CD4-positive, CD25-positive, alpha-beta regulatory T cell (primary cell): ENCODE data around the gene MTIF2. TPM values are rescaled to one million over a fixed set of nuclear protein-coding genes. Genes with fewer than 3 reads are reported as not detected.
A peak's percentile ranks its signal among the peaks of the same experiment; 100 is the strongest.
"Not testable (repeated sequence)": the region's sequence is repeated elsewhere in the genome, so short reads cannot be mapped to it uniquely, and the experiment has no call there.

Experiments
- ATAC-seq, 2 donors: fragments of 150-1000 bp; cut with Tn5 transposase; one replicate each; pipeline ENCODE4 v1.10.0; 2021; ENCODE audit warnings: low read depth in 2 of 2, moderate number of reproducible peaks in 2 of 2, moderate library complexity in 1 of 2
- DNase-seq, 3 donors: peaks; one replicate each; pipeline versions ENCODE4 v3.0.0 to v3.0.0-alpha.2; 2012 to 2022; ENCODE audit warnings: mixed read lengths in 1 of 3
- H3K27ac ChIP-seq: one replicate; pipeline ENCODE4 v1.7.0; 2013; ENCODE audit warnings: mild to moderate bottlenecking, low read length; ENCODE audit not compliant: insufficient read depth, poor library complexity, severe bottlenecking
- H3K27me3 ChIP-seq: one replicate; pipeline ENCODE4 v1.7.0; 2013; ENCODE audit warnings: low read length; ENCODE audit not compliant: control insufficient read depth, insufficient read depth
- H3K36me3 ChIP-seq: one replicate; pipeline ENCODE4 v1.7.0; 2013; ENCODE audit warnings: mild to moderate bottlenecking, low read length, moderate library complexity; ENCODE audit not compliant: control insufficient read depth, insufficient read depth
- H3K4me1 ChIP-seq: 2 replicates; pipeline ENCODE4 v1.7.0; 2013; ENCODE audit warnings: mild to moderate bottlenecking, low read length; ENCODE audit not compliant: insufficient read depth, control insufficient read depth, poor library complexity, severe bottlenecking
- H3K4me3 ChIP-seq: one replicate; pipeline ENCODE4 v1.7.0; 2013; ENCODE audit warnings: low read depth, mild to moderate bottlenecking, low read length, moderate library complexity
- H3K9me3 ChIP-seq, 2 experiments: 1 replicate in 1 of 2; 2 replicates in 1 of 2; pipeline ENCODE4 v1.7.0; 2013; ENCODE audit warnings: low read length in 2 of 2, mild to moderate bottlenecking in 1 of 2, moderate library complexity in 1 of 2; ENCODE audit not compliant: control insufficient read depth in 2 of 2
- H3K27ac Mint-ChIP-seq, 3 donors: one replicate each; pipeline ENCODE4 v1.8.0; 2020 to 2022; ENCODE audit warnings: mild to moderate bottlenecking in 3 of 3, mixed read lengths in 3 of 3, moderate library complexity in 2 of 3
- H3K27me3 Mint-ChIP-seq: one replicate; pipeline ENCODE4 v1.8.0; 2022; ENCODE audit warnings: mild to moderate bottlenecking, mixed read lengths
- H3K36me3 Mint-ChIP-seq: one replicate; pipeline ENCODE4 v1.8.0; 2020; ENCODE audit warnings: mixed read lengths
- H3K4me1 Mint-ChIP-seq, 4 donors: one replicate each; pipeline ENCODE4 v1.8.0; 2020 to 2022; ENCODE audit warnings: mixed read lengths in 4 of 4, mild to moderate bottlenecking in 1 of 4
- H3K4me3 Mint-ChIP-seq, 4 donors: one replicate each; pipeline ENCODE4 v1.8.0; 2020 to 2022; ENCODE audit warnings: mild to moderate bottlenecking in 4 of 4, mixed read lengths in 4 of 4, moderate library complexity in 3 of 4
- H3K9me3 Mint-ChIP-seq, 7 donors: one replicate each; pipeline ENCODE4 v1.8.0; 2020 to 2022; ENCODE audit warnings: mixed read lengths in 7 of 7, mild to moderate bottlenecking in 3 of 7, moderate library complexity in 2 of 7
- polyA plus RNA-seq, 4 donors: library from polyadenylated mRNA; unstranded; fragments of 300-500 nt; fragmentation: Illumina TruSeq; gene quantifications; one replicate each; pipeline ENCODE4 v1.2.3, GENCODE V29; 2021
- total RNA-seq: library from RNA; stranded (reverse); gene quantifications from one replicate; pipeline ENCODE4 v1.2.3, GENCODE V29; 2022

Gene MTIF2
- total and polyA plus RNA-seq, 5 donors from 2014 or later = 13.8 to 21.3 (median 15.3) TPM

GRCh38 chr2:55269645-55269990 lies 587 bp upstream of the MTIF2 start:
- no peaks in the 10 kb centered on the region for H3K36me3 Mint-ChIP-seq
- H3K4me3 Mint-ChIP-seq = peak overlapping the region; percentile 95 to 99 (median 96)
- Histone ChIP-seq H3K27ac (peak overlapping the region; percentile 84), H3K36me3 (peaks cover 2% of the 10 kb centered on the region), H3K4me1 (peaks cover 13% of the 10 kb centered on the region), H3K4me3 (peak overlapping the region; percentile 97), H3K9me3 (no peaks in the 10 kb centered on the region), H3K27me3 (no peaks in the 10 kb centered on the region)
- H3K9me3 Mint-ChIP-seq = no peaks in the 10 kb centered on the region
- H3K4me1 Mint-ChIP-seq = peaks cover 7 to 37% (median 18%) of the 10 kb centered on the region in 4 donors
- peak overlapping the region; percentile 94 to 98 (median 98) for H3K27ac Mint-ChIP-seq
- peaks cover 12% of the 10 kb centered on the region for H3K27me3 Mint-ChIP-seq
- ATAC-seq = no peak
- peak in 2 of 3 donors; percentile 12 to 36 for DNase-seq

- H3K27me3 Mint-ChIP-seq = peaks cover 7% of the 10 kb centered on the region
- peaks cover 7 to 37% (median 21%) of the 10 kb centered on the region in 4 donors for H3K4me1 Mint-ChIP-seq
Observed at GRCh38 chr2:55268288-55268906, 634 bp downstream of the MTIF2 start.

GRCh38 chr2:55259586-55259985 lies 9.4 kb downstream of the MTIF2 start:
- not testable (repeated sequence) for H3K4me3 Mint-ChIP-seq, H3K9me3 Mint-ChIP-seq, H3K4me1 Mint-ChIP-seq, H3K27me3 ChIP-seq, ATAC-seq, H3K27me3 Mint-ChIP-seq, H3K4me3 ChIP-seq, H3K9me3 ChIP-seq, DNase-seq, H3K4me1 ChIP-seq, H3K27ac ChIP-seq, H3K27ac Mint-ChIP-seq
- peaks cover 22% of the 10 kb centered on the region for H3K36me3 Mint-ChIP-seq
- peaks cover 49% of the 10 kb centered on the region for H3K36me3 ChIP-seq

More at GRCh38 chr2:55268288-55268906, 634 bp downstream of the MTIF2 start:
- Mint-ChIP-seq H3K4me3 (peak overlapping the region; percentile 95 to 99 (median 96)), H3K36me3 (peaks cover 6% of the 10 kb centered on the region), H3K9me3 (no peaks in the 10 kb centered on the region), H3K27ac (peak overlapping the region; percentile 94 to 98 (median 98))
- no peak for ATAC-seq
- no peak for DNase-seq
- Histone ChIP-seq H3K4me3 (peak overlapping the region; percentile 97), H3K27ac (peak overlapping the region; percentile 84), H3K36me3 (peaks cover 10% of the 10 kb centered on the region), H3K4me1 (peaks cover 13% of the 10 kb centered on the region), H3K27me3 (no peaks in the 10 kb centered on the region), H3K9me3 (no peaks in the 10 kb centered on the region)

- Mint-ChIP-seq H3K27me3 (no peaks in the 10 kb centered on the region), H3K36me3 (peaks cover 32% of the 10 kb centered on the region)
Observed at GRCh38 chr2:55252832-55253231, 16.2 kb downstream of the MTIF2 start.

GRCh38 chr2:55247025-55247424 lies 22.0 kb downstream of the MTIF2 start:
- H3K9me3 Mint-ChIP-seq = no peaks in the 10 kb centered on the region
- H3K27me3 Mint-ChIP-seq = no peaks in the 10 kb centered on the region
- DNase-seq = no peak
- Histone ChIP-seq H3K4me1 (no peaks in the 10 kb centered on the region), H3K27me3 (no peaks in the 10 kb centered on the region), H3K27ac (no peak overlapping the region), H3K36me3 (peaks cover 65% of the 10 kb centered on the region), H3K4me3 (no peak overlapping the region), H3K9me3 (no peaks in the 10 kb centered on the region)
- peaks cover 0 to 3% (median 0%) of the 10 kb centered on the region in 4 donors for H3K4me1 Mint-ChIP-seq
- H3K4me3 Mint-ChIP-seq = no peak overlapping the region
- H3K27ac Mint-ChIP-seq = no peak overlapping the region
- ATAC-seq = no peak
- peaks cover 37% of the 10 kb centered on the region for H3K36me3 Mint-ChIP-seq

More at GRCh38 chr2:55252832-55253231, 16.2 kb downstream of the MTIF2 start:
- H3K9me3 ChIP-seq = no peaks in the 10 kb centered on the region
- H3K4me3 ChIP-seq = no peak overlapping the region
- Mint-ChIP-seq H3K4me3 (no peak overlapping the region), H3K4me1 (peaks cover 0 to 6% (median 0%) of the 10 kb centered on the region in 4 donors), H3K9me3 (no peaks in the 10 kb centered on the region), H3K27ac (no peak overlapping the region)
- ATAC-seq (no peak), DNase-seq (no peak)
- no peaks in the 10 kb centered on the region for H3K27me3 ChIP-seq
- no peak overlapping the region for H3K27ac ChIP-seq
- H3K4me1 ChIP-seq = no peaks in the 10 kb centered on the region
- H3K36me3 ChIP-seq = peaks cover 56% of the 10 kb centered on the region

GRCh38 chr2:55245411-55245810 lies 23.6 kb downstream of the MTIF2 start:
- peaks cover 35% of the 10 kb centered on the region for H3K36me3 Mint-ChIP-seq
- H3K9me3 Mint-ChIP-seq = no peaks in the 10 kb centered on the region
- H3K27ac ChIP-seq = no peak overlapping the region
- no peak overlapping the region for H3K27ac Mint-ChIP-seq
- no peaks in the 10 kb centered on the region for H3K27me3 Mint-ChIP-seq
- DNase-seq (no peak), ATAC-seq (no peak)
- no peaks in the 10 kb centered on the region for H3K27me3 ChIP-seq
- no peaks in the 10 kb centered on the region for H3K4me1 ChIP-seq
- H3K4me3 Mint-ChIP-seq = no peak overlapping the region
- no peaks in the 10 kb centered on the region for H3K9me3 ChIP-seq
- H3K4me3 ChIP-seq = no peak overlapping the region
- peaks cover 0 to 3% (median 0%) of the 10 kb centered on the region in 4 donors for H3K4me1 Mint-ChIP-seq
- peaks cover 60% of the 10 kb centered on the region for H3K36me3 ChIP-seq

GRCh38 chr2:55242617-55243016 lies 26.4 kb downstream of the MTIF2 start:
- peaks cover 33% of the 10 kb centered on the region for H3K36me3 Mint-ChIP-seq
- no peaks in the 10 kb centered on the region for H3K9me3 ChIP-seq
- H3K9me3 Mint-ChIP-seq = no peaks in the 10 kb centered on the region
- no peak for ATAC-seq
- peaks cover 49% of the 10 kb centered on the region for H3K36me3 ChIP-seq
- H3K27me3 Mint-ChIP-seq = no peaks in the 10 kb centered on the region
- H3K27me3 ChIP-seq = no peaks in the 10 kb centered on the region
- no peak overlapping the region for H3K4me3 ChIP-seq
- H3K4me3 Mint-ChIP-seq = no peak overlapping the region
- H3K27ac ChIP-seq = no peak overlapping the region
- peaks cover 6 to 10% (median 9%) of the 10 kb centered on the region in 4 donors for H3K4me1 Mint-ChIP-seq
- no peak for DNase-seq
- peak overlapping the region in 1 of 3 donors; percentile 21 for H3K27ac Mint-ChIP-seq
- H3K4me1 ChIP-seq = peaks cover 4% of the 10 kb centered on the region

- H3K9me3 ChIP-seq, H3K27me3 ChIP-seq, H3K4me1 ChIP-seq, H3K4me3 Mint-ChIP-seq, H3K27me3 Mint-ChIP-seq, ATAC-seq, H3K9me3 Mint-ChIP-seq, H3K27ac Mint-ChIP-seq, H3K27ac ChIP-seq, H3K4me3 ChIP-seq, DNase-seq: not testable (repeated sequence)
- Mint-ChIP-seq H3K4me1 (peaks cover 6 to 10% (median 7%) of the 10 kb centered on the region in 4 donors), H3K36me3 (peaks cover 28% of the 10 kb centered on the region)
- H3K36me3 ChIP-seq = peaks cover 48% of the 10 kb centered on the region
Observed at GRCh38 chr2:55241582-55241981, 27.4 kb downstream of the MTIF2 start.
